ENCODE data around the gene NLGN3. TPM values are rescaled to one million over a fixed set of nuclear protein-coding genes. Genes with fewer than 3 reads are reported as not detected.

NLGN3 gene
- total and polyA plus RNA-seq, 3 donors from 2014 or later: 7.6 to 8.9 (median 8.2) TPM

- H3K4me3 ChIP-seq: no peak overlapping the region
- 80 to 94% methylated on average over 3 of the region's 3 CpGs for WGBS, 2 donors
- H3K27me3 ChIP-seq: no peaks in the 10 kb centered on the region
- H3K36me3 ChIP-seq (ENCODE audit: low read depth, missing control alignments): no peaks in the 10 kb centered on the region
- intact Hi-C loops (cut with DNase I; ENCODE audit: low total_unique reads): no loop called here
- H3K4me1 ChIP-seq: no peaks in the 10 kb centered on the region
- no peak overlapping the region for H3K27ac ChIP-seq
- no peaks in the 10 kb centered on the region for H3K9me3 ChIP-seq
- TF ChIP-seq POLR2A (IDR thresholded peaks at IDR 0.05): no peak
- TF ChIP-seq CTCF (IDR thresholded peaks at IDR 0.05): no peak
- DNase-seq: no peak
These were observed 66.2 kb downstream of the NLGN3 start for GRCh38 chrX:71210816-71211215.

GRCh38 chrX:71212536-71212935, 67.9 kb downstream of the NLGN3 start:
- intact Hi-C loops (cut with DNase I; ENCODE audit: low total_unique reads): no loop called here
- no peaks in the 10 kb centered on the region for H3K36me3 ChIP-seq (ENCODE audit: low read depth, missing control alignments)
- no peak for TF ChIP-seq CTCF (IDR thresholded peaks at IDR 0.05)
- no peak for TF ChIP-seq POLR2A (IDR thresholded peaks at IDR 0.05)
- WGBS, 2 donors: 77 to 83% methylated on average over 4 to 5 of the region's 5 CpGs
- no peak overlapping the region for H3K4me3 ChIP-seq
- no peaks in the 10 kb centered on the region for H3K4me1 ChIP-seq
- H3K9me3 ChIP-seq: no peaks in the 10 kb centered on the region
- no peak for DNase-seq
- no peaks in the 10 kb centered on the region for H3K27me3 ChIP-seq
- H3K27ac ChIP-seq: no peak overlapping the region

GRCh38 chrX:71214152-71214551, 69.5 kb downstream of the NLGN3 start:
- H3K27ac ChIP-seq: no peak overlapping the region
- H3K9me3 ChIP-seq: no peaks in the 10 kb centered on the region
- H3K4me1 ChIP-seq: no peaks in the 10 kb centered on the region
- H3K36me3 ChIP-seq (ENCODE audit: low read depth, missing control alignments): no peaks in the 10 kb centered on the region
- no peak overlapping the region for H3K4me3 ChIP-seq
- no peak for DNase-seq
- TF ChIP-seq POLR2A (IDR thresholded peaks at IDR 0.05): no peak
- 82 to 100% methylated on average over 1 of the region's 1 CpG for WGBS, 2 donors
- intact Hi-C loops (cut with DNase I; ENCODE audit: low total_unique reads): no loop called here
- no peaks in the 10 kb centered on the region for H3K27me3 ChIP-seq

- no peaks in the 10 kb centered on the region for H3K9me3 ChIP-seq
- TF ChIP-seq POLR2A (IDR thresholded peaks at IDR 0.05) (no peak), CTCF (IDR thresholded peaks at IDR 0.05) (no peak)
- no peaks in the 10 kb centered on the region for H3K27me3 ChIP-seq
- no peak overlapping the region for H3K27ac ChIP-seq
- no peak for DNase-seq
- intact Hi-C loops (cut with DNase I; ENCODE audit: low total_unique reads): no loop called here
- no peaks in the 10 kb centered on the region for H3K4me1 ChIP-seq
- no peak overlapping the region for H3K4me3 ChIP-seq
- H3K36me3 ChIP-seq (ENCODE audit: low read depth, missing control alignments): no peaks in the 10 kb centered on the region
- WGBS, 2 donors: 89% methylated on average over 5 of the region's 5 CpGs; no CpG with 5 or more reads in 1 of the 2 donors
These were observed 70.1 kb downstream of the NLGN3 start for GRCh38 chrX:71214604-71215337.

GRCh38 chrX:71215338-71215912, 70.8 kb downstream of the NLGN3 start:
- H3K27me3 ChIP-seq: no peaks in the 10 kb centered on the region
- DNase-seq: no peak
- no peak overlapping the region for H3K4me3 ChIP-seq
- no peak for TF ChIP-seq CTCF (IDR thresholded peaks at IDR 0.05)
- no peak for TF ChIP-seq POLR2A (IDR thresholded peaks at IDR 0.05)
- intact Hi-C loops (cut with DNase I; ENCODE audit: low total_unique reads): no loop called here
- no peaks in the 10 kb centered on the region for H3K36me3 ChIP-seq (ENCODE audit: low read depth, missing control alignments)
- no peak overlapping the region for H3K27ac ChIP-seq
- no peaks in the 10 kb centered on the region for H3K9me3 ChIP-seq
- H3K4me1 ChIP-seq: no peaks in the 10 kb centered on the region
- 69 to 93% methylated on average over 2 to 10 of the region's 10 CpGs for whole genome bisulfite sequencing, 2 donors

Measured in testis (tissue), 3 donors.